Subcutaneous adipose tissue (tissue), 4 donors: ENCODE results near the gene HRAS. TPM values are rescaled to one million over a fixed set of nuclear protein-coding genes. Genes with fewer than 3 reads are reported as not detected.

Source experiments
- CTCF ChIP-seq: fragments of 450-650 bp; IDR thresholded peaks from one replicate; pipeline ENCODE4 v1.5.1; 2016; ENCODE audit warnings: low read depth, mild to moderate bottlenecking, control low read depth, antibody characterized with exemption, moderate library complexity
- total RNA-seq, 4 donors: library from RNA; depleted of rRNA; stranded (reverse); fragments of >200 nt; gene quantifications; one replicate each; pipeline ENCODE4 v1.1.0, GENCODE V29; 2016

The HRAS gene
- total RNA-seq, 4 donors from 2014 or later: 33.7 to 53.3 (median 39.9) TPM

- no peak for TF ChIP-seq CTCF
These were observed 27.9 kb upstream of the HRAS start for GRCh38 chr11:563066-563811.

GRCh38 chr11:562046-562645, 26.8 kb upstream of the HRAS start:
- TF ChIP-seq CTCF: no peak

- TF ChIP-seq CTCF: no peak
These were observed 26.0 kb upstream of the HRAS start for GRCh38 chr11:561148-562003.

GRCh38 chr11:560305-561147, 25.1 kb upstream of the HRAS start, which contains the start of the genes LMNTD2 and RASSF7:
TSS of gene LMNTD2 (minus strand) at chr11:560738. CDS start at chr11:560716, 22 bp downstream.
TSS of gene RASSF7 (plus strand) at chr11:560970. CDS start at chr11:561769, 799 bp downstream.
- no peak for TF ChIP-seq CTCF

- no peak for TF ChIP-seq CTCF
These were observed 24.4 kb upstream of the HRAS start for GRCh38 chr11:559712-560304.

- TF ChIP-seq CTCF: no peak
These were observed 23.7 kb upstream of the HRAS start for GRCh38 chr11:559020-559620.
